ENCODE data around the gene HNMT. TPM values are rescaled to one million over a fixed set of nuclear protein-coding genes. Genes with fewer than 3 reads are reported as not detected.
A peak's percentile ranks its signal among the peaks of the same experiment; 100 is the strongest.

Gene HNMT
- total RNA-seq, 3 donors from 2014 or later (not counting 1 experiment from before 2014, with no cell fraction given), result 1.1 to 2.1 (median 1.5) TPM

GRCh38 chr2:138023976-138024375 is 59.7 kb downstream of the HNMT start:
- H3K4me3 Mint-ChIP-seq, result no peak overlapping the region
- H3K4me1 Mint-ChIP-seq, result no peaks in the 10 kb centered on the region
- Histone ChIP-seq H3K4me1 (ENCODE audit: control insufficient read depth, insufficient read depth, low read length) (no peaks in the 10 kb centered on the region), H3K4me3 (ENCODE audit: low read length) (no peak overlapping the region), H3K9me3 (ENCODE audit: control insufficient read depth, insufficient read depth, low read length) (no peaks in the 10 kb centered on the region), H3K27ac (ENCODE audit: low read length) (no peak overlapping the region), H3K27me3 (ENCODE audit: control insufficient read depth, insufficient read depth, low read length) (no peaks in the 10 kb centered on the region), H3K36me3 (ENCODE audit: control insufficient read depth, insufficient read depth, low read length) (no peaks in the 10 kb centered on the region)
- no peak for TF ChIP-seq CTCF (IDR thresholded peaks at IDR 0.05)
- H3K27ac Mint-ChIP-seq, result no peak overlapping the region
- intact Hi-C loops (cut with micrococcal nuclease), result no loop called here
- 52% methylated on average over 2 of the region's 2 CpGs for WGBS (ENCODE audit: insufficient coverage)
- no peaks in the 10 kb centered on the region for H3K27me3 Mint-ChIP-seq (ENCODE audit: low read depth in 2 of 2)
- ATAC-seq (no peak), DNase-seq (no peak)
- H3K36me3 Mint-ChIP-seq, result no peaks in the 10 kb centered on the region
- peaks cover 0 to 2% of the 10 kb centered on the region in 2 donors for H3K9me3 Mint-ChIP-seq

GRCh38 chr2:138026111-138027020 is 62.1 kb downstream of the HNMT start:
- Mint-ChIP-seq H3K27ac (no peak overlapping the region), H3K36me3 (no peaks in the 10 kb centered on the region), H3K4me1 (no peaks in the 10 kb centered on the region), H3K4me3 (no peak overlapping the region), H3K27me3 (ENCODE audit: low read depth in 2 of 2) (no peaks in the 10 kb centered on the region), H3K9me3 (peaks cover 0 to 2% of the 10 kb centered on the region in 2 donors)
- H3K27ac ChIP-seq (ENCODE audit: low read length), result no peak overlapping the region
- no peaks in the 10 kb centered on the region for H3K9me3 ChIP-seq (ENCODE audit: control insufficient read depth, insufficient read depth, low read length)
- no peak overlapping the region for H3K4me3 ChIP-seq (ENCODE audit: low read length)
- no peaks in the 10 kb centered on the region for H3K27me3 ChIP-seq (ENCODE audit: control insufficient read depth, insufficient read depth, low read length)
- ATAC-seq (no peak), DNase-seq (no peak)
- intact Hi-C loops (cut with micrococcal nuclease), result no loop called here
- no peak for TF ChIP-seq CTCF (IDR thresholded peaks at IDR 0.05)
- 90% methylated on average over 6 of the region's 6 CpGs for WGBS (ENCODE audit: insufficient coverage)
- no peaks in the 10 kb centered on the region for H3K36me3 ChIP-seq (ENCODE audit: control insufficient read depth, insufficient read depth, low read length)
- H3K4me1 ChIP-seq (ENCODE audit: control insufficient read depth, insufficient read depth, low read length), result no peaks in the 10 kb centered on the region

- H3K36me3 Mint-ChIP-seq, result no peaks in the 10 kb centered on the region
Observed at GRCh38 chr2:138028538-138028937, 64.3 kb downstream of the HNMT start.

More at GRCh38 chr2:138028538-138028937, 64.3 kb downstream of the HNMT start:
- Histone ChIP-seq H3K27me3 (ENCODE audit: control insufficient read depth, insufficient read depth, low read length) (no peaks in the 10 kb centered on the region), H3K27ac (ENCODE audit: low read length) (no peak overlapping the region), H3K4me3 (ENCODE audit: low read length) (no peak overlapping the region), H3K36me3 (ENCODE audit: control insufficient read depth, insufficient read depth, low read length) (no peaks in the 10 kb centered on the region), H3K9me3 (ENCODE audit: control insufficient read depth, insufficient read depth, low read length) (no peaks in the 10 kb centered on the region), H3K4me1 (ENCODE audit: control insufficient read depth, insufficient read depth, low read length) (no peaks in the 10 kb centered on the region)
- no peak for TF ChIP-seq CTCF (IDR thresholded peaks at IDR 0.05)
- Mint-ChIP-seq H3K4me3 (no peak overlapping the region), H3K27ac (no peak overlapping the region), H3K27me3 (ENCODE audit: low read depth in 2 of 2) (no peaks in the 10 kb centered on the region), H3K9me3 (no peaks in the 10 kb centered on the region), H3K4me1 (no peaks in the 10 kb centered on the region)
- DNase-seq (no peak), ATAC-seq (peak in 1 of 3 donors; percentile 43)
- 0% methylated on average over 1 of the region's 2 CpGs for WGBS (ENCODE audit: insufficient coverage)
- intact Hi-C loops (cut with micrococcal nuclease), result no loop called here
